Endometrial microvascular endothelial cells (primary cell): Measurements from ENCODE around the gene RALY. TPM values are rescaled to one million over a fixed set of nuclear protein-coding genes. Genes with fewer than 3 reads are reported as not detected.

Experiments
- in situ Hi-C: cut with HindIII; loops from 2 replicates; pipeline ENCODE4 v1.10.0; 2017; ENCODE audit warnings: low sequenced_read_pairs, low pct_unique_long_range_greater_than_20kb; ENCODE audit errors: inconsistent ontology term
- total RNA-seq: library from RNA; depleted of rRNA; stranded (reverse); fragments of >200 nt; gene quantifications from one replicate; pipeline ENCODE4 v1.2.3, GENCODE V29; 2015; ENCODE audit errors: inconsistent ontology term

Gene RALY
- total RNA-seq, 1 donor from 2014 or later, result 145 TPM

- in situ Hi-C loops, result no loop called here
These were observed 95.4 kb downstream of the RALY start for GRCh38 chr20:34089175-34089479.

GRCh38 chr20:34089655-34090345, 96.1 kb downstream of the RALY start:
- in situ Hi-C loops, result no loop called here

GRCh38 chr20:34090645-34091044, 96.9 kb downstream of the RALY start:
- in situ Hi-C loops, result no loop called here

GRCh38 chr20:34091637-34092200, 98.0 kb downstream of the RALY start:
- in situ Hi-C loops, result no loop called here

- in situ Hi-C loops, result no loop called here
These were observed 100.2 kb downstream of the RALY start for GRCh38 chr20:34093895-34094294.

GRCh38 chr20:34095825-34096224, 102.1 kb downstream of the RALY start:
- in situ Hi-C loops, result no loop called here

GRCh38 chr20:34096699-34097444, 103.2 kb downstream of the RALY start:
- in situ Hi-C loops, result no loop called here

- in situ Hi-C loops, result no loop called here
These were observed 104.9 kb downstream of the RALY start for GRCh38 chr20:34098570-34098969.

GRCh38 chr20:34099675-34100074, 106.0 kb downstream of the RALY start:
- in situ Hi-C loops, result no loop called here

- in situ Hi-C loops, result no loop called here
These were observed 106.9 kb downstream of the RALY start for GRCh38 chr20:34100576-34100975.

GRCh38 chr20:34102342-34102741, 108.6 kb downstream of the RALY start:
- in situ Hi-C loops, result no loop called here

- in situ Hi-C loops, result no loop called here
These were observed 110.3 kb downstream of the RALY start for GRCh38 chr20:34104059-34104458.

GRCh38 chr20:34105978-34106675, 112.4 kb downstream of the RALY start:
- in situ Hi-C loops, result no loop called here

- in situ Hi-C loops, result no loop called here
These were observed 115.0 kb downstream of the RALY start for GRCh38 chr20:34108616-34109174.

GRCh38 chr20:34109442-34109841, 115.7 kb downstream of the RALY start:
- in situ Hi-C loops, result no loop called here

GRCh38 chr20:34110025-34110744, 116.5 kb downstream of the RALY start:
- in situ Hi-C loops, result no loop called here

- in situ Hi-C loops, result no loop called here
These were observed 117.3 kb downstream of the RALY start for GRCh38 chr20:34110745-34111641.
